Activated naive CD8-positive, alpha-beta T cell (primary cell): ENCODE measurements around the gene ATP5F1C.
"Not testable (repeated sequence)": the region's sequence is repeated elsewhere in the genome, so short reads cannot be mapped to it uniquely, and the experiment has no call there.

Experiments used
- H3K27ac Mint-ChIP-seq: one replicate; pipeline ENCODE4 v1.8.0; 2021; ENCODE audit warnings: mixed read lengths
- H3K27me3 Mint-ChIP-seq: one replicate; pipeline ENCODE4 v1.8.0; 2021; ENCODE audit warnings: mixed read lengths
- H3K36me3 Mint-ChIP-seq: one replicate; pipeline ENCODE4 v1.8.0; 2021; ENCODE audit warnings: mixed read lengths
- H3K4me1 Mint-ChIP-seq: one replicate; pipeline ENCODE4 v1.8.0; 2021; ENCODE audit warnings: low read depth, mixed read lengths
- H3K4me3 Mint-ChIP-seq: one replicate; pipeline ENCODE4 v1.8.0; 2021; ENCODE audit warnings: mild to moderate bottlenecking, mixed read lengths
- H3K9me3 Mint-ChIP-seq: one replicate; pipeline ENCODE4 v1.8.0; 2021; ENCODE audit warnings: low read depth, mixed read lengths

The ATP5F1C gene

GRCh38 chr10:7782194-7782593 lies 5.8 kb upstream of the ATP5F1C start:
- H3K27me3 Mint-ChIP-seq, H3K27ac Mint-ChIP-seq, H3K4me3 Mint-ChIP-seq, H3K9me3 Mint-ChIP-seq: not testable (repeated sequence)
- Mint-ChIP-seq H3K4me1 (peaks cover 28% of the 10 kb centered on the region), H3K36me3 (peaks cover 17% of the 10 kb centered on the region)

GRCh38 chr10:7786430-7786829 lies 1.5 kb upstream of the ATP5F1C start:
- no peaks in the 10 kb centered on the region for H3K27me3 Mint-ChIP-seq
- H3K9me3 Mint-ChIP-seq, result no peaks in the 10 kb centered on the region
- peaks cover 54% of the 10 kb centered on the region for H3K4me1 Mint-ChIP-seq
- H3K27ac Mint-ChIP-seq, result peak overlapping the region; percentile 28
- no peak overlapping the region for H3K4me3 Mint-ChIP-seq
- peaks cover 9% of the 10 kb centered on the region for H3K36me3 Mint-ChIP-seq

GRCh38 chr10:7787150-7787856 lies 674 bp upstream of the ATP5F1C start:
- Mint-ChIP-seq H3K4me3 (no peak overlapping the region), H3K9me3 (no peaks in the 10 kb centered on the region), H3K27ac (no peak overlapping the region), H3K4me1 (peaks cover 63% of the 10 kb centered on the region), H3K36me3 (peaks cover 11% of the 10 kb centered on the region), H3K27me3 (no peaks in the 10 kb centered on the region)

- Mint-ChIP-seq H3K36me3 (peaks cover 8% of the 10 kb centered on the region), H3K4me1 (peaks cover 69% of the 10 kb centered on the region), H3K27ac (no peak overlapping the region), H3K27me3 (no peaks in the 10 kb centered on the region), H3K9me3 (no peaks in the 10 kb centered on the region), H3K4me3 (no peak overlapping the region)
Measured at GRCh38 chr10:7788639-7789286, 786 bp downstream of the ATP5F1C start.

- Mint-ChIP-seq H3K27me3 (no peaks in the 10 kb centered on the region), H3K27ac (peak overlapping the region; percentile 54), H3K4me1 (peaks cover 72% of the 10 kb centered on the region), H3K36me3 (peaks cover 8% of the 10 kb centered on the region), H3K4me3 (no peak overlapping the region), H3K9me3 (no peaks in the 10 kb centered on the region)
Measured at GRCh38 chr10:7789390-7789789, 1.4 kb downstream of the ATP5F1C start.

GRCh38 chr10:7792541-7792940 lies 4.6 kb downstream of the ATP5F1C start:
- Mint-ChIP-seq H3K9me3 (no peaks in the 10 kb centered on the region), H3K4me3 (peak overlapping the region; percentile 12), H3K27me3 (no peaks in the 10 kb centered on the region), H3K36me3 (peaks cover 14% of the 10 kb centered on the region), H3K27ac (no peak overlapping the region), H3K4me1 (peaks cover 81% of the 10 kb centered on the region)

GRCh38 chr10:7794251-7795026 lies 6.5 kb downstream of the ATP5F1C start:
- Mint-ChIP-seq H3K27ac (peak overlapping the region; percentile 8), H3K4me3 (peak overlapping the region; percentile 28), H3K27me3 (no peaks in the 10 kb centered on the region), H3K36me3 (peaks cover 14% of the 10 kb centered on the region), H3K4me1 (peaks cover 73% of the 10 kb centered on the region), H3K9me3 (no peaks in the 10 kb centered on the region)

GRCh38 chr10:7795605-7796004 lies 7.6 kb downstream of the ATP5F1C start:
- Mint-ChIP-seq H3K27ac (peak overlapping the region; percentile 38), H3K9me3 (no peaks in the 10 kb centered on the region), H3K4me3 (peak overlapping the region; percentile 11), H3K4me1 (peaks cover 62% of the 10 kb centered on the region), H3K27me3 (no peaks in the 10 kb centered on the region), H3K36me3 (peaks cover 13% of the 10 kb centered on the region)

- no peaks in the 10 kb centered on the region for H3K9me3 Mint-ChIP-seq
- no peaks in the 10 kb centered on the region for H3K27me3 Mint-ChIP-seq
- H3K36me3 Mint-ChIP-seq, result peaks cover 10% of the 10 kb centered on the region
- H3K27ac Mint-ChIP-seq, result no peak overlapping the region
- H3K4me1 Mint-ChIP-seq, result peaks cover 42% of the 10 kb centered on the region
- no peak overlapping the region for H3K4me3 Mint-ChIP-seq
Measured at GRCh38 chr10:7797582-7797981, 9.6 kb downstream of the ATP5F1C start.

- no peak overlapping the region for H3K4me3 Mint-ChIP-seq
- H3K36me3 Mint-ChIP-seq, result peaks cover 4% of the 10 kb centered on the region
- H3K4me1 Mint-ChIP-seq, result peaks cover 2% of the 10 kb centered on the region
- H3K9me3 Mint-ChIP-seq, result no peaks in the 10 kb centered on the region
- H3K27me3 Mint-ChIP-seq, result no peaks in the 10 kb centered on the region
- no peak overlapping the region for H3K27ac Mint-ChIP-seq
Measured at GRCh38 chr10:7802606-7803005, 14.6 kb downstream of the ATP5F1C start.

- H3K27me3 Mint-ChIP-seq, result no peaks in the 10 kb centered on the region
- no peaks in the 10 kb centered on the region for H3K9me3 Mint-ChIP-seq
- peaks cover 2% of the 10 kb centered on the region for H3K4me1 Mint-ChIP-seq
- H3K4me3 Mint-ChIP-seq, result no peak overlapping the region
- H3K27ac Mint-ChIP-seq, result no peak overlapping the region
- H3K36me3 Mint-ChIP-seq, result peaks cover 4% of the 10 kb centered on the region
Measured at GRCh38 chr10:7804216-7804615, 16.2 kb downstream of the ATP5F1C start.

GRCh38 chr10:7804741-7805140 lies 16.8 kb downstream of the ATP5F1C start:
- H3K9me3 Mint-ChIP-seq, result no peaks in the 10 kb centered on the region
- no peak overlapping the region for H3K4me3 Mint-ChIP-seq
- H3K27ac Mint-ChIP-seq, result peak overlapping the region; percentile 46
- H3K36me3 Mint-ChIP-seq, result peaks cover 4% of the 10 kb centered on the region
- H3K27me3 Mint-ChIP-seq, result no peaks in the 10 kb centered on the region
- H3K4me1 Mint-ChIP-seq, result peaks cover 2% of the 10 kb centered on the region

GRCh38 chr10:7808686-7809267 lies 20.8 kb downstream of the ATP5F1C start:
- Mint-ChIP-seq H3K27me3 (no peaks in the 10 kb centered on the region), H3K27ac (no peak overlapping the region), H3K36me3 (peaks cover under 1% of the 10 kb centered on the region), H3K4me1 (peaks cover 1% of the 10 kb centered on the region), H3K9me3 (no peaks in the 10 kb centered on the region), H3K4me3 (no peak overlapping the region)

- Mint-ChIP-seq H3K27ac (no peak overlapping the region), H3K27me3 (no peaks in the 10 kb centered on the region), H3K4me1 (no peaks in the 10 kb centered on the region), H3K9me3 (no peaks in the 10 kb centered on the region), H3K36me3 (no peaks in the 10 kb centered on the region), H3K4me3 (no peak overlapping the region)
Measured at GRCh38 chr10:7810443-7810842, 22.5 kb downstream of the ATP5F1C start.

GRCh38 chr10:7811000-7811399 lies 23.0 kb downstream of the ATP5F1C start:
- Mint-ChIP-seq H3K4me1 (no peaks in the 10 kb centered on the region), H3K9me3 (no peaks in the 10 kb centered on the region), H3K36me3 (no peaks in the 10 kb centered on the region), H3K27me3 (no peaks in the 10 kb centered on the region), H3K4me3 (no peak overlapping the region), H3K27ac (peak overlapping the region; percentile 16)
